Measurements from ENCODE around the gene MICAL2. TPM values are rescaled to one million over a fixed set of nuclear protein-coding genes. Genes with fewer than 3 reads are reported as not detected.

Gene MICAL2
- total RNA-seq, 1 experiment from 2014 or later, result 37.4 TPM

DNA sequence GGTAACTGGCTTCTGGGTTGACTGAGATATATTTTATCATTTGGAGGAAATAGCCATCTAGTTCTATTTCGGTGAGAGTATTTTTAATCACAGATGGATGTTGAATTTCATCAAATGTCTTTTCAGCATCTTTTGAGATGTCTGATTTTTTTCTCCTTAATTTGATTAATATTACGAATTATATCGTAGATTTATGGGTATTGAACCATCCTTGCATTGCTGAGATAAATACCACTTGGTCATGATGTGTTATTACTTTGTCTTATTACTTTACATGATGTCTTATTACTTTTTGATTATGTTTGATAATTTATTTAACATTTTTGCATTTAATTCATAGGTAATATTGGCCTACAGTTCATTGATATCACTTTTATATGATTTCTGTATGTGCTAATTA is 188.2 kb downstream of the MICAL2 start:
- Histone ChIP-seq H3K36me3 (ENCODE audit: control insufficient read depth in 1 of 2, insufficient read depth in 2 of 2, low read length in 2 of 2) (no peaks in the 10 kb centered on the region), H3K27ac (ENCODE audit: low read depth, low read length) (no peak overlapping the region), H3K9me3 (ENCODE audit: control insufficient read depth in 1 of 2, insufficient read depth in 1 of 2, low read depth in 1 of 2, low read length in 2 of 2) (no peaks in the 10 kb centered on the region), H3K4me1 (ENCODE audit: control insufficient read depth in 1 of 2, insufficient read depth in 2 of 2, low read length in 2 of 2) (no peaks in the 10 kb centered on the region), H3K9ac (ENCODE audit: low read length) (no peak overlapping the region), H3K4me3 (replicated peaks in 1 of 2; ENCODE audit: low read depth in 1 of 2, low read length in 2 of 2) (no peak overlapping the region), H4K20me1 (ENCODE audit: insufficient read depth) (no peaks in the 10 kb centered on the region), H3K4me2 (ENCODE audit: low read length) (no peak overlapping the region), H3K27me3 (ENCODE audit: insufficient read depth, low read length) (no peaks in the 10 kb centered on the region), H2AFZ (ENCODE audit: low read depth, low read length, poor library complexity, severe bottlenecking) (no peak overlapping the region), H3K79me2 (ENCODE audit: insufficient read depth, low read length) (no peaks in the 10 kb centered on the region), H3K9me2 (ENCODE audit: insufficient read depth) (no peaks in the 10 kb centered on the region)
- DNase-seq (ENCODE audit: low read depth, low spot score) (no peak), ATAC-seq (no peak)
- CTCF ChIA-PET, result no interaction called here
- no TSS peak for BruUV-seq (replicated peaks)
- RAD21 ChIA-PET (ENCODE audit: low non-redundant PET in 1 of 2, low total read pairs in 2 of 2, uncharacterized antibody in 2 of 2, unreplicated experiment in 2 of 2), result no interaction called here
- TF ChIP-seq ZFX (IDR thresholded peaks at IDR 0.05) (no peak), EZH2 (IDR thresholded peaks at IDR 0.05) (no peak), YY1 (IDR thresholded peaks at IDR 0.05; ENCODE audit: extremely low read depth, insufficient replicate concordance, low read depth, low read length) (no peak), RAD21 (IDR thresholded peaks at IDR 0.05; ENCODE audit: low read depth) (no peak), POLR2A (IDR thresholded peaks at IDR 0.05; ENCODE audit: borderline replicate concordance, extremely low read depth, insufficient read depth, insufficient read length) (no peak)
- TF ChIP-seq, protein P1, sequence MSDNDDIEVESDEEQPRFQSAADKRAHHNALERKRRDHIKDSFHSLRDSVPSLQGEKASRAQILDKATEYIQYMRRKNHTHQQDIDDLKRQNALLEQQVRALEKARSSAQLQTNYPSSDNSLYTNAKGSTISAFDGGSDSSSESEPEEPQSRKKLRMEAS (IDR thresholded peaks at IDR 0.05), result no peak
- POLR2A ChIA-PET, result no interaction called here
- intact Hi-C loops (cut with micrococcal nuclease), result no loop called here

DNA sequence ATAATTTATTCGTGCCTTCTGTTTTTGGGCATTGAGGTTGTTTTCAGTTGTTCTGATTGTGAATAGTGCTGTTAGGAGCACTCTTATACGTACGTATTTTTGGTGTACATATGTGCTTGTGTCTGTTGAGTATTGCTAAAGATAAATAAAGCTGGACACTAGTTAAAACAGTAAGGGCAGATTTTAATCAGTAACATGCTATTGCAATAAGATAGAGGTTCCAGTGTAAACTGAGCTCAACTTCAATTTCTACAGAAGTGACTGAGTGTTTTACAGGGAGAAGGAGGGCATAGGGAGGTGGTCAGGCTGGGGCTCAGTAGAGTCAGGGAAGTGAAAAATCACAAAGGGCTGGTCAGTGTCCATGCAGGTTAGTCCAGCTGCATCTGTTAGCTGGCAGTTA is 191.0 kb downstream of the MICAL2 start:
- RAD21 ChIA-PET (ENCODE audit: low non-redundant PET in 1 of 2, low total read pairs in 2 of 2, uncharacterized antibody in 2 of 2, unreplicated experiment in 2 of 2), result no interaction called here
- TF ChIP-seq ZBTB33 (IDR thresholded peaks at IDR 0.05; ENCODE audit: extremely low read depth, insufficient replicate concordance, low read length) (no peak), ZNF274 (IDR thresholded peaks at IDR 0.05; ENCODE audit: low read depth, low read length) (no peak)
- TF ChIP-seq, protein P1 (IDR thresholded peaks at IDR 0.05), result no peak
- ATAC-seq, result no peak

More for the DNA sequence above, 191.0 kb downstream of the MICAL2 start:
- H3K27ac ChIP-seq (ENCODE audit: low read depth, low read length), result no peak overlapping the region
- no TSS peak for BruUV-seq (replicated peaks)
- POLR2A ChIA-PET, result no interaction called here
- no peaks in the 10 kb centered on the region for H4K20me1 ChIP-seq (ENCODE audit: insufficient read depth)
- CTCF ChIA-PET, result interaction anchor here (1.4 kb wide), 1 partner anchor 12 kb away, joined by 3 read pairs; no protein-coding TSS in a partner anchor
- no peak overlapping the region for H2AFZ ChIP-seq (ENCODE audit: low read depth, low read length, poor library complexity, severe bottlenecking)
- no peaks in the 10 kb centered on the region for H3K4me1 ChIP-seq (ENCODE audit: control insufficient read depth in 1 of 2, insufficient read depth in 2 of 2, low read length in 2 of 2)
- H3K9me3 ChIP-seq (ENCODE audit: control insufficient read depth in 1 of 2, insufficient read depth in 1 of 2, low read depth in 1 of 2, low read length in 2 of 2), result no peaks in the 10 kb centered on the region
- H3K27me3 ChIP-seq (ENCODE audit: insufficient read depth, low read length), result no peaks in the 10 kb centered on the region
- intact Hi-C loops (cut with micrococcal nuclease), result no loop called here
- H3K4me3 ChIP-seq (replicated peaks in 1 of 2; ENCODE audit: low read depth in 1 of 2, low read length in 2 of 2), result no peak overlapping the region
- H3K36me3 ChIP-seq (ENCODE audit: control insufficient read depth in 1 of 2, insufficient read depth in 2 of 2, low read length in 2 of 2), result no peaks in the 10 kb centered on the region
- no peak for DNase-seq (ENCODE audit: low read depth, low spot score)
- no peak overlapping the region for H3K4me2 ChIP-seq (ENCODE audit: low read length)
- H3K9me2 ChIP-seq (ENCODE audit: insufficient read depth), result no peaks in the 10 kb centered on the region
- H3K9ac ChIP-seq (ENCODE audit: low read length), result no peak overlapping the region
- H3K79me2 ChIP-seq (ENCODE audit: insufficient read depth, low read length), result no peaks in the 10 kb centered on the region

Measured in HCT116 (cell line).